HG02759 (cell line): Measurements from ENCODE around the gene SEMA3C.

Experiments
- ATAC-seq: cut with Tn5 transposase; IDR thresholded peaks from one replicate; pipeline ENCODE4 v1.9.1; 2021; ENCODE audit warnings: mild to moderate bottlenecking, moderate library complexity; ENCODE audit not compliant: unreplicated experiment

The SEMA3C gene

DNA sequence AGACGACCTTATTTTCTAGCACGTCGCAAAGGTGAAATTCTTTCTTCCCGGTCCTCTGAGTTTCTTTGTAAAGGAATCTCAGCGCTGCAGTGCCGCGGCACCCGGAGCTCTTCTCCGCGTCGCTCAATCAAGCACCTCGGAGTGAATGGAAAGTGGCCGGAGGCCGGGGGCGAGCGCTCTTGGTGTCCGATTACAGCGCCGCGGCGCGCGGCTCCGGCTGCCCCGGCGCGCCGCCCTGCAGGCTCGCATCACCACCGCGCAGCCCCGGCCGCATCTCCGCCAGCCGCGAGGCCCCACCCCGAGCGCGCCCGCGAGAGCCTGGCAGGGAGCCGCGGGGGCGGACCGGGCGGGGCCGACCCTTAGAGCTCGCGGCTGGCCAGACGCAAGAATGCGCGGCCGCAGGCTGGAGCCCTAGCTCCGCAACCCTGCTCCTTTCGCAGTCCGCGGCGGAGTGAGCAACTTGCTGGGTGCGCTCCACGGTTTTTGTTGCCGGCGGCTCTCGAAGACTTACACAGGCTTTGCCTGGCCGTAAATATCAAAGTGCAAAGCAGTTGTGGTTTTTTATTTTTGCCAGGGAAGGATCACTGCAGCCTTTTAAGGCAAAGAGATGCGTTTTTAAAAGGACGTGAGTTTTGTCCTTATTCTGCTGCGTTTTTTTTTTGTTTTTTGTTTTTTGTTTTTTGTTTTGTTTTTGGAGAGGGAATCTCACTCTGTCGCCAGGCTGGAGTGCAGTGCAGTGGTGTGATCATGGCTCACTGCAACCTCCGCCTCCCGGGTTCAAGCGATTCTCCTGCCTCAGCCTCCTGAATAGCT, at the start of gene SEMA3C:
SEMA3C (minus strand) TSS at position 143 of the 813 bp plus-strand sequence. CDS start 2,270 bp downstream, outside the sequence.
- ATAC-seq = peak; percentile 75

DNA sequence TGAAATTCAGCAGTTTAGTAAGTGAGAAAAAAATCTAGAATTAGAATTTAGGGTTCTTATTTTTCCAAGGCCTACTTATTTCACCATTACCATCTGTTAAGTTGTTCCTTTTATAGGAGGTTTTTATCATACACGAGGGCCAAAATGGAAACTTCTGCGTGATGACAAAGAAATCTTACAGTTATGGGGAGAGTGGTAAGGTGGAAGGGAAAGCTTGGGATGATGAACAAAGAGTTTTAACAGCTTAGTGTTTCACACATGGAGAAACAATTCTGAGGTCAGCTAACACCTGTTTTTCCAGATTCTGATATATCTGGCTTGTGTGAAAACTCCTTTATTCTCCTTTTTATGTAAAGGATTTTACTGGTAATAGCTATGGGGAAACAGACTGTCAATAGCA, 49.8 kb upstream of the SEMA3C start:
- ATAC-seq = no peak

DNA sequence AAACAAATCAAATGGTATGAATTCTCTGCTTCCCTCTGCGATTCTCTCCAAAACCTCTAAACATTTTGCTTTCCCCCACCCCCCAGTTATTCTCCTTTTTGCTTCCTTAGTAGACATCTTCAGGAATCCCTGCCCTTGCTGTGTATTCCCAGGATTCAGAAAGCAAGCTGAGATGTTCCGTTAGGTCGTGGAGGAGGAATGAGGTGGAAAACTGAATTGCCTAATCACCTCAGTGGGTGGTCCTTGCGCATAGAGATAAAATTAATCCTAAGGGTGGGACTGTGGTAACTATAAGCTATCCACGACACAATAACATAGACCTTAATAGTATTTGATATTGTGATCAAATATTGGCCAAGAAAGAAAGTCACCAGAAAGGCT, 49.1 kb upstream of the SEMA3C start:
- no peak for ATAC-seq

DNA sequence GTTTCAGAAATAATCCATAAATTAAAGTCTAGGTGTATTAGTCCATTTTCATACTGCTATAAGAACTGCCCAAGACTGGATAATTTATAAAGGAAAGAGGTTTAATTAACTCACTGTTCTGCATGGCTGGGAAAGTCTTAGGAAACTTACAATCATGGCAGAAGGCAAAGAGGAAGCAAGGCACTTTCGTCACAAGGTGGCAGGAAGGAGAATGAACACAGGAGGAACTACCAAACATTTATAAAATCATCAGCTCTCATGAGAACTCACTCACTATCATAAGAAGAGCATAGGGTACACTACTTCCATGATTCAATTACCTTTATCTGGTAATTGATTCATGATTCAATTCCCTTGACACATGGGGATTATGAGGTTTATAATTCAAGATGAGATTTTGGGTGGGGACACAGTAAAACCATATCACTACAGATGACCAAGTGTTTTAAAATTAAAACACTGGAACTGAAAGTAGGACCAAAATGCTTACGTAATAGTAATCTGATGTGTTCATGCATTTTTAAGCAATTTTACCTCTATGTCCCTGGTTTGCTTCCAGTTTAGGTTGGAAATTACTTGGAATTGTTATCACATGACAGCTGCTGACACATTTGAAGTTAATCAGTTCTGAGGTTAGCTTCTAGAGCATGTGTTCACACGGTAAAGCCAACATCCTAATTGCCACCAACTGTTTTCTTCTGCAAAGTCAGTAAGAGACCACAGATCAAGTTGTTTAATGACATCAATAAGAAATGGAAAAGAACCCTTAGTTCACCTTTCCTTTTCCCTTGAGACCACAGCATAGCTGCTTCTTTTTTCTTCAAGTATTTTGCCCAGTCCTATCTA, 48.4 kb upstream of the SEMA3C start:
- ATAC-seq = no peak

DNA sequence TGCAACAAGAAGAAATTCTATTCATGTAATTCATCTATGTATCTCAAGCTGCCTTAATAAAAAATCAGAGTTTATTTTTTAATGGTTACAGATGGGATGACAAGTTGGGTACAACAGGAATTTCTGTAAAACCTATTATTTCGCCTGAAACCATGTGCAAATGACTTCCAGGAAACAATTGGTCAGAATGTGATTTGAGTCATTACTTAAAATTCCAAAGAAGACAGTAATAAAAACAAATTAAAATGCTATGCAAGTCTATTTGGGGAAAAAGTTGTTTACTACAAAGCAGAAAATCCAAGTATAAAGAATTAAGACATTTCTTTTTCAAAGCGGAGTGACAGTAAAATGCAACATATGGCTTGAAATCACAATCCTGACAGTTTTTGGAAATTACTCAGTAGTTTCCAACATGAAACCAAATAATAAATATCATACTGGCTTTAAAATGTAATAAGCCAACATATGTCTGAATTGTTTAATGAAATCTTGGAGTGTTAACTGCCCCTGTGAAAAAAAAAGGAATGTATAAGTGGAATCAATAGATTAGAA, 41.5 kb upstream of the SEMA3C start:
- ATAC-seq = no peak

DNA sequence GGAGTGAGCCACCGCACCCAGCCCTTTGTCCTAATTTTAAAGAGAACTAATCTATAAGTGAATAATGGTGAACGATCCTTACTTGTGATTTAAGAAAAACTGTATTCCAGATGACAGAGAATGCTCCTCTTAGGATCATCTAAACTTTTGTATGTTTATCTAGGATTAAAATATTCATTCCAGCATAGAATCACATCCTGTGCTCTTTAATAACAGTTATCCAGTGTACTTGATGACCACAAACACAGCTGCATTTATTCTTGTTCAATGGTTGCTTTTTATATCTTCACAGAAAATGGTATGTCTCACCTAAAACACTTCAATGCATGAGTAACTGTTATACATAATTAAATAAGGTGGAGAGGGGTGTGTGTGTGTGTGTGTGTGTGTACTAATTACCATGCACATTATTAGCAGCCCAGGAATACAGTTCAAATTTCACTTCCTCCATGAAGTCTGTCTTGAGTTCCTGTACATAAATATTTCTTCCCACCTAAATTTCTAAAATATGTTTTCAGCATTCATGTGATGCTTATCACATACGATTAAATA, 38.5 kb upstream of the SEMA3C start:
- ATAC-seq = no peak

DNA sequence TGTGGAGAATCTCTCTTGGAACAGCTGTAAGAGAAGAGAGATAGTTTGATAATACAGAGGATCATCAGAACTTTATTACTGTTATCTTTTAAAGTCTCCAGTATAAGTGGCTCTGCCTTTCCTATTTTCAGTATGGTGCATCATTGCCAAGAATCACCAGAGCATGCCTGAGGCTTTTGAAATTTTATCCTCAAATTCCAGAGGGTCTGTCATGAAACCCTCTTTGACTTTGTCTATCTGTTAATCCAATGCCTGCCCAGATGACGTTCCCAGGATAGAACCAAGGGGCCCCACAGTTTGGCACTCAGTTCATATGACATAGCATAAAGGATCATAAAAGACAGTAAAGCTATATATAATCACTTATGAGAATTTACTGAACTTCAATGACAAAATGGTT, 35.3 kb upstream of the SEMA3C start:
- no peak for ATAC-seq

DNA sequence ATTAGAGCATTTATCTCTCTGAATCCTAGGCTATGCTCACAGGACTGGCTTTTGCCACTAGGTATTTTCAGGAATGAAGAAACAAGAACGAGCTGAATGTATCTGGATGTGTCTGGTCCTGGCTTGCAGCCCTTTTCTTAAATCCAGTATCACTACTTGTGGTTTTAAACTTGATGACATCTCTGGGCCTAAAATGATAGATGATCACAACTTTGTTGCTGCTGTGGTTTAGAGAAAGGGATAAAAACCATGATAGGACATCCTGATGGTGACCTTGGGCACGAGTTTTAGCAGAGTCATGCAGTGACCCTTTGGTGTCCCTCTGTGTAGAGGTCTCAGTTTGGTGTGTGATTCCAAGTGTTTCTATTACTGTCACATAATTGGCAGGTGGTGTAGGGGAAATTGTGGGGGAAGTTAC, 31.7 kb upstream of the SEMA3C start:
- ATAC-seq = no peak

DNA sequence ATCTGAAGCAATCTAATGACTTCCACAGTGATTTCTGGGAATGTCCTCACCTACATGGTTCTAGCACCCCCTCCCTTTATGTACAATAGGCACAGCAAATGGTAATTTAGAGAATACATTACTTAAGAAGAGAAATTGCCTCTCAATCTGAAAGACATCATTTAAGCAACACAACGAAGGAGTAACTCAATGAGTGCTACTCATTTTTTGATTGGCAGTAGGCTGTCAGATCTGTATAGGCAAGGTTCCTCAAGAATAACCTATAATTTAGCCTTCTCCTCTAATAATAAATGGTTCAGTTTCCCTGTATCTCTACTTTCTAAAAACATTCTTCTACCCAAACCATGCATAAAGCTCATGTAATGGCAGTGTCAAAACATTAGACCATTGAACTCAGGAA, 30.6 kb upstream of the SEMA3C start:
- ATAC-seq = no peak

DNA sequence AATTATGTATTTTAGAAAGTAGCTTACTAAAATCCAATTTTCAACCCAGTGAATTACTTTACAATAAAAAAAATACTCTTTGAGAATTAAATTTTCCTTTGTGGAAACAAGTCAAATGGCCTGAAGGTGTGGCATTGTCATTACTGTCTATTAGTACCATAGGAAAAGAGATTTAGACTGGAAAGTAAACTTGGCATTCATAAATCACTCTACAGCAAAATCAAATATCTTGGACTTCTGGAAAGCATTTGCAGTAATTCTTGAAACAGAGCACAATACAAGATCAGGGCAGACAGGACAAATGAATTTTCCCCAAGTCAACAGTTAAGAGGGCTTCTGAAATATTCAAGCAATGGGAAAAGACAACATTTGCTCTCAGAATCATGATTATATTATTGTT, 28.0 kb upstream of the SEMA3C start:
- no peak for ATAC-seq

DNA sequence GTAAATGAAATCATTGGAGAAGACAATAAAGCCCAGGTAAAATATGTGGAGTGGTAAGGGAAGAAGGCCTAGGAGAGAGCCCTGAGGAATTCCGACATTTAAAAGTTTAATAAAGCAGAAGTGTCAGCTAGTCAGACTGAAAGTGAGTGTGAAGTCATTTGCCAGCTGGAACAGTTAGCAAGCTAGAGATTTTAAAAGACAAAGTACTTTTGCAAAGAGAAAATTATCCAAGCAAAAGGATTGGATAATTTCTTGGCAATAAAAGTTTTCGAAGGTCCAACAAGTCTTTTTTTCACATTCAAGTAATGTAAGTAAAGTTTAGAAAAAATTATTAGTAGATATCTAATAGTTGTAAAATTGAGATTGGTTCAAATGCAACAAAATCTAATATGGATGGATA, 27.1 kb upstream of the SEMA3C start:
- no peak for ATAC-seq

DNA sequence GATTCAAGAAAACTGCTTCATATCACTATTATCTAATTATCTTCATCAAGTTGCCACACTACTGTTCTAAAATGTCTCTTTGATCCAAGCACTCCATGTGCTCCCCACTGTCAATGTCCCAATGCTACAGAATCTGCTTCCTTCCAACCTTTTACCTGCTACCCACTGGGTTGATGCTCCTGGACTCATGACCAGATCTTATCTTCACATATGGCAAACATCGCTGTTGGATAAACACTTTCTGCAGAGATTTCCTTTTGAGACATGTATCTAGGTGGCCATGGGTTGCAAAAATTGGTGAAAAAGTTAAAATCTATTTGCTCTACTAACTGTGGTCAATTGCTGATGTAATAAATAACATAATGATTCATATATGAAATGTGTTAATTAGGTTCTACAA, 24.5 kb upstream of the SEMA3C start:
- ATAC-seq = no peak

DNA sequence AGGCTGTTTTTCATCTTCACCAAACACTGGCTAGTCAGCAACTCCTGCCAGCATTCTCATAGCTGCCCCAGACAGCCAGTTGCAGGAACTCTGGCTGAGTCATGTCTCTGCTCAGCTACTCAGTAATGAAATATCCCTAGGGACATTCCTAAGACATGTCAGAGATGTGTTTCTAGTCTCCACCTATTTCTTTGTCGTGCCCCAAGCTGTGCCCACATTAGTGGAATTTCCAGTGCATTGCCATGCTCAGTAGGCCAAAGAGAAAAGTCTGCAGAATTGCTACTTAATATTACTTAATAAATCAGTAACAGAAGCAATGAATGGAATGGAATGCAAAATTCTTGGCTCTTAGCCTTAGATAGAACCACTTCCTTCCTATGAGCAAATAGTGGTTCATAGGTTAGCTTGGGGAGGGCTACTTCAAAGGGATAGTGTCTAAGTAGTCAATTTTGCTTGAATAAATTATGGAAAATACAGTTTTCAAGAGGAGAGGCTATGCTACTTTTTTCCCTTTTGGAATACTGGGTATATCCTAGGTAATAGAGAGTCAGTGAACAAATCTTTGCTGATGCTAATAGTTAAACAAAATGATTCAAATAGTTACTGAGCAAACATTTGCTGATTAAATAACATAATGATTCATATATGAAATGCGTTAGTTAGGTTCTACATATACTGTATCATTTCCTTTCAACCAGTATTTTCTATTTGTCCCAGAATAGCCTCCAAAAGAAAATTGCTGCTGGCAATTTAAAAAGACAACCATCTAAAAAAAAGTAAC, 23.6 kb upstream of the SEMA3C start:
- ATAC-seq = no peak

DNA sequence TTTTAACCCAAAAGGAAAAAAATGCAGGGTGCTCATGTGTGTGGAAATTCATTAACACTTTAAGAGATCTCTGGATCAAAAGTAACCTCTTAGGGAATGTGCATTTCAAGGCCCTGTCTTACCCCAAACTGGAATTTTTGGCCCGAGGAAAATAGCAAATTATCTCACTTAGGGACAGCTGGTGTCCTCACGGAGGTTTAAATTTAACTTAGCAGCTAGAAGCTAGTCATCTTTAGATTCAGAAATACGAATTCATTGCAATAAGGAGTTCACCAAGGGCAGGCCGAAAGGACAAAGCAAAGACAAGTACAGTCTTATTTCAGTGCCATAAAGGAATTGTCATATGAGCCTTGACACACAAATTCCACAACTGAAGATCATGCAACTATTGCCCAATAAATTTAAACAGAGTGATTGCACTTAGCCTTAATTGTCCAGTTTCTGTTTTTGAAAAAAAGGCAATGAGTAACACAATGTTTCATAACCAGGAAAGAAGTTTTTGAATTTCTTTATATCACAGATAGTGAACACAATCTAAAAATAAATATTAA, 22.4 kb upstream of the SEMA3C start:
- no peak for ATAC-seq

DNA sequence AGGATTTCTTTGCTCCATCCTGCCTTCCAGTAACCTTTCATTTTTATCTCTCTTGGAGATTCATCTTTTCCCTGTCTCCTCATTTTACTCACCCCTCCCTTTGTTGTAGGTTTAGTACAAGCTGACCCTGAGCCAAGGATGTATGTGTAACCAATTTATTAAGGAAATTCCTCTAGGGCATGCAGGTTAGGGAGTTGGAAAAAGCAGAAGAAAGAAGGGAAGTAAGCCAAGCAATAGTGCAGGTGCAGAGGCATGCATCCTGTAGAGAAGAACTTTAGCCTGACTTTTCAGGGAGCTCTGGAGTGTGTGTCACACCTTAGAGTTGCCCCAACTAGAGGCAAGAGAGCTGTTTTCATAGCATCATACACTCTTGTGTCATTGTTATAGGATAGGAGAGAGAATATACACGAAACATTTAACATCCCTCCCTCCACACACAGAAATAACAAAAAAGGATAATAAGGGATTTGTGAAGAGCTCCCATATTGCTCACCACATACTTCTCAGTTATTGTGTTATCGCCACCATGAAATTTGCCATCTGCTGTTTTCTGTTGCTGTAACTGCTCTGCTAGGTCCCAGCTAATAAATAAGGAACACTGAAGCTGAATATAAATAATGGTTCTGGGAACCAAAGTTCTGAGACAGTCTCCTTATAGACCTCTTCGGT, 21.8 kb upstream of the SEMA3C start:
- ATAC-seq = no peak

DNA sequence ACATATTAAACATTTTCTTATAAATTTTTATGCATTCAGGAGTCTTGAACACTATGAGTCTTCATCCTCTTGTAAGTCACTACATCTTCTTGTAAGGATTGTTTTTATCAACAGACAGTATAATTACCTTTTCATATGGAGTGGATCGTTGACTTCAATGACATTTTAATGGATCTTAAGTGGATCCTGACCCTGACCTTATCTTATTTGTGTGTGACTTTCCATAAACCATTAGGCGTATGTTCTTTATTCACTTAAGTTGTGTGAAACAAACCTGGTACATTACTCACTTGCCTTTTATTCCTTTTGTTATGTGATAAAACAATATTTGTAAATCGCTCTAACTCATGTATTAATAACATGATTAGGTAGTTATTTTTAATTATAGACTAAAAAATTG, 18.5 kb upstream of the SEMA3C start:
- no peak for ATAC-seq

DNA sequence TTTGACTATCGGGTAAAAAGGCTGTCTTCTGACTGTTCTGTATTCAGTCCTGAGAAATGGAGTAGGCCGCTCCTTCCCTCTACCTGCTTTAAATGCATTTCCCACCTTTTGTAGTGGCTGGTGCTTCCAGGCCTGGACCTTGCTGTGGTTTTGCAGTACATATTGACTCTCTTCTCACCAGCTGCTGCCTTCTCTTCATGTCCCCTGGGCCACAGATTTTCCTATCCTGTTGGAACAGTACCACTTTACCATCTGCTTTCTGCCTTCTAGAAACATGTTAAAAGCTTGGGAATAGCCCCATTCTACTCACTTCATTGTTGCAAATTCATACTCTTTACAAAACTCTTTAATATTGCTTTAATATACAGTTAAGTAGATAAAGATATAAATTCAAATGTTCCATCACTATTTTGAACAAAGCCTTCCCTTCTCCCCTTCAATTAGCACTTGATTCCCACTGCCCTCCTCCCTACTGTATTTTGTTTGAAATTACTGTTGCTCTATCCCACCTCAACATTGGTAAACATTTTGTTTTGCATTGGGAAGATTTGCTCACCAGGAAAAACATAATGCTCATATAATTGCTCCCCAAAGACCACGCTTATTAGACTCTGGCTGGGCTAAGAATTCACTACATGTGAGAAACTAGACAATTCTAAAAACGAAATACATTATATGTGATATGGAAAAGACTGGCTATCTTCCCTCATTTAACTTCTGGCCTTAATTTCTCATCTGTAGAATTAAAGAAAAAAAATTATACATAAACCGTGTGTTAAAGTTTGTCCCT, 17.3 kb upstream of the SEMA3C start:
- no peak for ATAC-seq

DNA sequence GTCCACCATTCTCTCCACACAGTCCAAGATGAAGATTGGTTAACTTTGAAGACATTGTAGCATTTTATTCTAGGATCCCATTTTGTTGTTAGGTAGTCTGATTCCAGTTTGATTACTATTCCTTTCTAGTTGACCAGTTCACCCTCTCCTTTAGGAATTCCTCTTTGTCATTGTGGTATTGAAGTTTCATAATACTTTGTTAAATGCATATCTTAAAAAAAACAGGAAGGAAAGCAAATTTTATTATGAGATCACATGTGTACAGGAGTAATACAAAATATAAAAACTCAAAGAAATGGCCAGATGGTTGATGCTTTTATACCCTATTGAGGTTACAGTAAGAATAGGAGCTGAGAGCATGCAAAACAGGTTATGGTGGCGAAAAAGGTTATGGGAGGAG, 15.5 kb upstream of the SEMA3C start:
- ATAC-seq = no peak

DNA sequence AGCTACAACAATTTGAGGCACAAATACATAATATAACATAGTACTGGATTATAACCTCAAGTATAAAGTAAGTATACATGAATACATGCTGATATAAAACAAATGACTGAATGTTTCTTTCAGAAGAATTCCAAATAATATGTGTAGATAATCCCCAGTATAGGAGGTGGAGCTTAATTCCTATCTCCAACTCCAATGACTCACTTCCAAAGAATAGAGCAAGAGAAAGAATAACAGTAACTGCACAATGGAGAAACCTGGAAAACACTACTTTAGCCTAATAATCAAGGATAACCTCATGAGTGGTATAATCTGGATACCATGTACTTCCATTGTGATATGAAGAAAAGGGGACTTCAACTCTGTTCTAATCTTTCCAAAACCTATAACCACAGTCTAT, 13.7 kb upstream of the SEMA3C start:
- ATAC-seq = no peak
